ELR (cell line): Measurements from ENCODE around the gene CEMP1.
"Not testable (repeated sequence)": the region's sequence is repeated elsewhere in the genome, so short reads cannot be mapped to it uniquely, and the experiment has no call there.

ENCODE experiments used
- DNase-seq: peaks from one replicate; pipeline ENCODE4 v3.0.0-alpha.2; 2015; ENCODE audit warnings: low read depth

The CEMP1 gene, protein sequence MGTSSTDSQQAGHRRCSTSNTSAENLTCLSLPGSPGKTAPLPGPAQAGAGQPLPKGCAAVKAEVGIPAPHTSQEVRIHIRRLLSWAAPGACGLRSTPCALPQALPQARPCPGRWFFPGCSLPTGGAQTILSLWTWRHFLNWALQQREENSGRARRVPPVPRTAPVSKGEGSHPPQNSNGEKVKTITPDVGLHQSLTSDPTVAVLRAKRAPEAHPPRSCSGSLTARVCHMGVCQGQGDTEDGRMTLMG

DNA sequence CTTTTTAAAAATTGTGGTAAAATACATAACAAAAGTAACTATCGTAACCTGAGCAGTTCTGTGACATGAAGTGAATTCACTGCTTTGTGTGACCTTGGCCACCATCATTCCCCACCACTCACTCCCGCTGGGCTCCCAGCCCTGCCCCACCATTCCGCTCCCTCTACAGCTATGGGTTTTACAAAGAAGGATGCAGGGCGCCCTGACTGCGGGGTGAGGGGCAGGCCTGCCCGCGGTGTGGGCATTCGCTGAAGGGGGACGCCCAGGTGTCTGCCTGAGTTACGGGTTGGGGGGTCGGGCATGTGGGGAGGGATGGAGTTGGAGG is at the start of gene CEMP1:
TSS of gene CEMP1 (minus strand) at position 38 of the 325 bp plus-strand sequence. CDS start 335 bp downstream, outside the sequence.
- DNase-seq: no peak

DNA sequence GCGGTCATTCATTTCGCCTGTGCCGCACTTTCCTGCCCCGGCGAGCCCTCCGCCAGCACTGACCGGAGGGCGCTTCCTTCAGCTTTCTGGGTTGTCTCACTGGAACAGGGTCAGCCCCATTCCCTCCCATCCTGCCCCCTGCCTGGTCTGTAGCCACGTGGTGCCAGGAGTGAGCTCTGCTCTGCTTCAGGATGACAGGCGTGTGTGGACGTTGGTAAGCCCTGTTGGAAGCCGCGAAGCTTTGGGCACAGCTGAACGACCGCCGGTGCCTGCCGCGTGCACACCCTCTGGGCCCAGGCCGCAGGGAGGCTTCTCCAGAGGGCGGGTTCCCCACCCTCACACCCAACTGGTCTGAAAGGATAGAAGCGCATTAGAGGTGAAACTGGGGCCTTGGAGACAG is 49.6 kb upstream of the CEMP1 start:
- not testable (repeated sequence) for DNase-seq

DNA sequence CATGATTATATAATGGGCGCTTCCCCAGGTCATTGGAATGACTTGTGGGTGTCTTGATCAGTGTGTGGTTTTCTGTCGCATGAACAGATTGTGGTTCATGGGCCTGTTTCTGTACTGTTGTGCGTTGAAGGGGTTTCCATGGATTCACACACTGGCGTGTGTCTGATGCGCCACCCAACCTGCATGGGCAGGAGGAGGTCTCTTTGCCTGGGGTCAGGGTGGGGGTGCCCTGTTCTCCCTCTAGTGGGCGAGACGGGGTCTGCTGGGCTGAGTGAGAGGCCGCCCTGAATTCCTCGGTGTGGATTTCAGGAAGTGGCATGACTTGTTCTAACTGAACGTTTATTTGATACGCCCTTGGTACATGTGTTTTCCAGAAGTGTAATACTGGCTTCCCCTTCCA is 48.9 kb upstream of the CEMP1 start:
- peak; percentile 23 for DNase-seq

DNA sequence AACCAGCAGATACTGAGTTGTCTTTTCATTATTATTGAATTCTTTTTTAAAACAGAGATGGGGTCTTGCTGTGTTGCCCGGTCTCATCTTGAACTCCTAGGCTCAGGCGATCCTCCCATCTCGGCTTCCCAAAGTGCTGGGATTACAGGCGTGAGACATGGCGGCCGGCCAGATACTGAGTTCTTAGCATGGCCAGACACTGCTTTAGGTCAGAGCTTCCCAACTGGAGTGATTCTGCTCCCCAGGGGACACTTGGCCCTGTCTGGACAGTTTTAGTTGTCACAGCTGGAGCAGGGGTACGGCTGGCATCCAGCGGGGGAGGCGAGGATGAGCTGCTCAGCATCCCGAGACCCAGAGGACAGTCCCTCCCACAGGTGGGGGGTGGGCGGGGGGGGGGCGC is 47.7 kb upstream of the CEMP1 start:
- DNase-seq: not testable (repeated sequence)

DNA sequence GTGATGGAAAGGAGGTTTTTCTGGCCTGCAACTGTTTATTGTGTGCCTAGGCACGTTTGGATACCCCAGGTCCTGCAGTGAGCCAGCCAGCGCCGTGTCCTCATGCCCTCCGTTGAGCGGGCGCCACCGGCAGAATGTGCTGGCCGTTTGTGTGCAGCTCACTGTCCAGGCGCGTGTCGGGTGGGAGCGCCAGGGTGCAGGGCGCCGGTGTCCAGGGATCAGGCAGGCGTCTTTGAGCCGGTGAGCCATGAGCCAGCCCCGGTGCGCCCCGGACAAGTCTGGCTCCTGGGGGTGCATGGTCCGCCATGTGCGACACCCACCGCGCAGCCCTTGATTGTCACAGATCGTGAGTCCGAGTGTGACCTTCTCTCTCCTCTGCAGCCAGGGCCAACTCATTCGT is 45.8 kb upstream of the CEMP1 start:
- DNase-seq: not testable (repeated sequence)

DNA sequence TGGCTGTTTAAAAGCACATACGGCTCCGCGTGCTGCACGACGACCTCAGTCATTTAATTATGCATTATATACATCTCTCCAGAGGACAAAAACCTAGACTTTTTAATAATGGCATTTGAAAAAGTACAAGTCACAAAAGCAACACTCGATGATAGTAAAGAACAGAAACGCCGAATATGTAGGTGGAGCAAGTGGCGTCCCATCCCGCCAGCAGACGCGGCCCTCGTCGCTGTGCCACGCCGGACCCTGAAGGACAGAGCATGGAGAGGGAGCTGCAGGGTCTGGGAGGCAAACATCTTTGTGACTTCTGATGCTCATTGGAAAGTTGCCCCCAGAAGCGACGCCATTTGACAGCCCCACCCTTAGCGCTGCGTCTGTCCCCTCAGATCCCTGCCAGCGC is 44.6 kb upstream of the CEMP1 start:
- DNase-seq: not testable (repeated sequence)

DNA sequence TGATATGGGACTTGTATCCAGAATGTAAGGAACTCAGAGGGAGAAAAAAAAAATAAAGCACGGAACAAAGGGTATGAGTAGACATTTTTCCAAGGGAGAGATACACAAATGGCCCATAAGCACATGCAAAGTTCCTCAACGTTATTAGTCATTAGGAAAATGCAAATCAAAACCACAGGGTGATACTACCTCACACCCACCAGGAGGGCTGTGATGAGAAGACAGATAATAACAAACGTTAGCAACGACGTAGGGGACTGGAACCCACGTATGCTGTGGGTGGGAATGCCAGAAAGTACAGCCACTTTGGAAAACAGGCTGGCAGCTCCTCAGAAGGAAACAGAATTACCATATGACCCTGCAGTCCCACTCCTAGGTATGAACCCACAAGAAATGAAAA is 41.5 kb upstream of the CEMP1 start:
- not testable (repeated sequence) for DNase-seq

DNA sequence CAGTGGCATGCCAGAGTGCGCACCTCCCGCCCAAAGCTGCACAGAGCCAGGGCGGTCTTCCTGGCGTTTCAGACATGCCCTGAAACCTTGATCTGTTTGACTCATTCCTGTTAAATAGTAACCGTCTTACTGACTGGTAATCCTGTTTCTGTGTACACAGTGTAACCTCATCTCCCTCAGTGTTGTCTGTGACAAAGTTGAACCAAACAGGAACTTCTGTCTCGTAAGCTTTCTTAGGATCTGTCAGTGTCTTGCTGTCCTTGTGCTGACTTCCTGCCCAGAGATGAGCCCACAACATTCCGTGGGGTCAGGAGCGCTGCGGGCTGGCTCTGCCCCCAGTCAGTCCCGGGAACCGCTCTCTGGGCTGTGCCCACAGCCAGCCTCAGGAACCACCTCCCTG is 37.4 kb upstream of the CEMP1 start:
- not testable (repeated sequence) for DNase-seq

DNA sequence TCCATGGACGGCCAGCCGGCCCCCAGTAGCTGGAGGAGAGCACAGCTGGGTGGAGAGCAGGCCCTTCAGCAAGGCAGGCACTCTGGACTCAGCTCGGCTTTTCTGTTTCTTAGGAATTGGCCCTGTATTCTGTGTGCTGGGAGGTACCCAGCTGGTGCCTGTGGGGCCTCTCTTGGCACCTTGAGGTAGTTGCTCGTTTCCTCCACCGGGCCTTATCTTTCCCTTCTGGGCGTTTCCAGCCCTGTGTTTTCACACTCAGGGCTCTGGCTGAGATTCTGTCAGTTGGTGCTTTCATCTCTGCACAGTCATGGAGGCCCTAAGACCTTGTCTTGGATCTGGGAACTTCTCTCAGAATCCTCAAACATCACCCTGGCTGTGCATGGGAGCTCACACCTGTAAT is 36.3 kb upstream of the CEMP1 start:
- not testable (repeated sequence) for DNase-seq

DNA sequence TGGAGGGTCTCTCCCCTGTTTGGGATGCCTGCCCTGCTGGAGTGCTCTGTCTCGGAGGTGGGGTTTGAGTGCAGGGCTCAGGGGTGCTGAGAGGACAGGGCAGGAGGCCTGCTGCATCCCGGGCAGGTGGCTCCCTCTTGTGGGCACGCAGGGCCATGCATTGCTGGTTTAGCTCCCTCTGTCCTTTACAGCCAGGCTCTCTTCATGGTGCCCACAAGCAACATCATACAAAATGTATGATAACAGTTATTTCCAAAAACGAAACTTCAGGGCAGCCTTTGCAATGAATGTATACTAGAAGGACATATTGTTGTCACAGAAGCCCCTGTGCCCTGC is 29.6 kb upstream of the CEMP1 start:
- DNase-seq: not testable (repeated sequence)

DNA sequence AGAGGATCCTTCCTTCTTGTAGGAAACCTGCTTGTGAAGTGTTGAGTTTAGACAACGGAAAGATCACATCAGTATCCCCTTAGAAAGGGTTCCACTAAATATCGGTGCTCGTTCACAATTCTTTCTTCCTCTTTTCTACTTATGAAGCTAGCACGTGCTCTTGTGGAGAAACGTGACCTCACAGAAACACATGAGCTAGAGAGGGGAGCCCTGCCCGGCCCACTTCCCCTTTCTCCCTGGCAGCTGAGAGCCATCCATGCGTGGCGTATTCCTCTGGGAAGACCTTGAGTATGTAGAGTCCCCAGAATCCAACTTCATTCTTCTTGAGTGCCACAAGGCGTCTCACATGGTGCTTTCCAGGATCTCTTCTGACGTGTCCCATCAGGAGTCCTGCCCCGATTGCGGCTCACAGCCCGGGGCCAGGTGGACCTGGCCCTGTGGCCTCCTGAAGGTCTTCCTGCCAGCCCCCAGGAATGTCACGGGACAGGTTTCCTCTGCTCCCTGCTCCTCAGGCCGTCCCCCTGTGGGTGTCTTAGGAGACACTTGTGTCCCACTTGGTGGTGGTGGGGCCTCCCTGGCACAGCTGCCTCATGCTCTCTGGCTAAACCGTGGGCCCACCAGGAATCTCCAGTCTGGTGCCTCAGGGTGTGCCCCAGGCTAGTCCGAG is 29.1 kb upstream of the CEMP1 start:
- not testable (repeated sequence) for DNase-seq

DNA sequence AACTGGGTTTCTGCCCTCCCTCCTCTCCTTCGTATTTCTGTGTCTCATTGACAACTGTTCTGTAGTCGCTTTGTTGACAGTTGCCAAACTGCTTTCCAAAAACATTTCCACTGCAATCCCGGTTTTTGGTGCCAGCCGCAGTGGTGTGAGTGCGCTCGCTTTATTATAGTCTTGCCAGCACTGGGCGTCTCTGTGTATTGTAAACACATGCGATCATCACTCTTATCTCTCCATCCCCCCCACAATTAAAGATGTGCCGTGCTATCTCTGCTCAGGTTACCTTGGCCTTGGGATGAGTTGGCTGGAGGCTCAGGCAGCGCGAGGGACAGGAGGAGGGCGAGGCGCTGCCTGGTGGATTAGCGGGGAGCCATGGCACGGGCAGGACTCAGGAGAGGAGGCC is 25.9 kb upstream of the CEMP1 start:
- DNase-seq: not testable (repeated sequence)

DNA sequence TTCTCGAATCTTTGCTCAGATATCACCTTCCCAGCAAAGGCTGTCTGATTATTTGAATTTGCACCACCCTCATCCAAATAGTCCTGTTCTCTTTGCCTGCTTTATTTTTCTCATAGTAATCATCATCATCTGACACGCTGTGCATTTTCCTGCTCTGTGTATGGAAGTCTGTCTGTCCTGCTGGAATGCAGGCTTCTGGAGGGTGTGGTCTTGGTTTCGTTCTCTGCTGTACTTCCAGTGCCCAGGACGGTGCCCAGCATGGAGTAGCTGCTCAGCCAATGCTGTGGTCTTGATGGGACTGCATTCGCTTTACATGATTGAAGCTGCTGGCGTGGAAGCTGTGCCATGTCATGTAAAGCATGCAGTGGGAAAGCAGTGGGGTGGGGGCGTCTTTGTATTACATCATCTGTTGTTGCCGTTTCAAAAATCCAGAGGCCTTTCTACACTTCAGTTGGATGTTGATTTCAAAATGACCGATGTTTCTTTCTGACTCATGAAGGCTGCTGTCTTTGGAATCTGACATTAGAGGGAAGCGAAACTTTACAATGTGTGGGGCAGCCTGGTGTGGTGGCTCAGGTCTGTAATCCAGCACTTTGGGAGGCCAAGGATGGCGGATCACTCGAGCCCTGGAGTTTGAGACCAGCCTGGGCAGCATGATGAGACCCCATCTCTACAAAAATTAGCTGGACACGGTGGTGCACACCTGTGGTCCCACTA is 23.7 kb upstream of the CEMP1 start:
- DNase-seq: not testable (repeated sequence)

DNA sequence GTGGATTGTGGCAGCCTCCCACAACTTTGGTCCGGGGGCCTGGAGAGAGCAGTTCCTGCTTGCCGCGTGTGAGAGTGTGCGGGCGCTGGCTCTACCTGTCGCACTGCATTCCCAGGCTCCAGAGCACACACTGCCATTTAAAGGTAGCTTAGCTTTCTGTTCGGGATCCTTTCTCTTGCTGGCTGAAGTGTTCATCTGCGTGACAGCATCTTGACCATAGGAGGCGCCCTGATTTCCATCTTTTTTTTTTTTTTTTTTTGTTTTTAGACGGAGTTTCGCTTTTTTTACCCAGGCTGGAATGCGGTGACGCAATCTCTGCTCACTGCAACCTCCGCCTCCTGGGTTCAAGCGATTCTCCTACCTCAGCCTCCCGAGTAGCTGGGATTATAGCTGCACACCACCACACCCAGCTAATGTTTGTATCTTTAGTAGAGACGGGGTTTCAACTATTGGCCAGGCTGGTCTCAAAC is 20.2 kb upstream of the CEMP1 start:
- DNase-seq: not testable (repeated sequence)

DNA sequence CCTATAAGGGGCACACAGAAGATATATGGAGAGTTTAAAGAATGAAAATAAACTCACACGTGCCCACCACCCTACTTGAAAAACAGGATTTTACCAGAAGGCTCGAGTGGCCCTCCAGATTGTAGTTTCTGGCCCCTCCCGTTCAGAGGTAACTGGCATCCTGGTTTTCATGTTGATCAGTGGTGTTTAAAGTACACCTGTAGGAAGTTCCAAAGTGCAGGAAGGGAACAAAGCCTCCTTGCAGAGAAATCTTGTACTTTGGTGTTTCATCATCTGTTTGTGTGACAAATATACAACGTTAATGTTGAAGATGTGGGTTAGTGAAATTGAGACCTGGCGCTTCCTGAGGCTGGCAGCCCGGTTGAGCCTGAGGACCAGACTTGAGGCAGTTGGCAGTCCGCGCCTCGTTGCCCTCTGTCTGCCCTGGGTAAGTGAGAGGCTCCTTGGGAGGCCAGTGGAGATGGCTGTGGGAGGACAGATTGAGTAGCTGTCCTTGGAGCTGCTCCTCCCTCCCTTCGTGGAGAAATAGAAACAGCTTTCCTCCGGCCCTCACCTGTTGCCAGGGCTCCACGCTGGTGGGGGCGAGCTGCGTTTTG is 19.2 kb upstream of the CEMP1 start:
- DNase-seq: not testable (repeated sequence)

DNA sequence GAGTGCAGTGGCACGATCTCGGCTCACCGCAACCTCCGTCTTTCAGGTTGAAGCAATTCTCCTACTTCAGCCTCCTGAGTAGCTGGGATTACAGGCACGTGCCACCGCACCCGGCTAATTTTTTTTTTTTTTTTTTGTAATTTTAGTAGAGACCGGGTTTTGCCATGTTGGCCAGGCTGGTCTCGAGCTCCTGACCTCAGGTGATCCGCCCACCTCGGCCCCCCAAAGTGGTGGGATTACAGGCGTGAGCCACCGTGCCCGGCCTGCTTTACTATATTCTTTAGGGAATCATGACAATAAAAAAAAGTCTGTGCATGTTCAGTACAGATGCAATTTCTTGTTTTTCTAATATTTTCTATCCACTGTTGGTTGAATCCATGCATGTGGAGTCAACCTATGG is 12.6 kb upstream of the CEMP1 start:
- not testable (repeated sequence) for DNase-seq

DNA sequence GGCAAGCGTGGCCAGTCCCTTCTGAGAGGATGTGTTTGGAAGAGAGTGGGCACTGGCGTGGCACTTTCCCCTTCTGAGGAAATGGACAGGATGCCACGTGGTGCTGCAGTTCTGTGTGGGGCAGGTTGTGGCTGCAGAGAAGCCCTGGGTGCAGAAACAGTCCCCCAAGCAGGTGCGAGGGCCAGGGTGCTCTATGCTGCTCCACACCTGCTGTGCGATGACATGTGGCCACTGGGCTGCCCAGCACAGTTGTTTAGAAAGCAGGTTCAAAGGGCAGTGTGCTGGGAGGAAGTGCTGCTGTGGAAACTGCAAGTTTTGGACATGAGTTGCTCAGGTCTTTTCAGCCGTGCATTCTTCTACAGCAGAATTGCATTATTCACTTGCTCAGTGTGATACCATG is 10.2 kb upstream of the CEMP1 start:
- peak; percentile 15 for DNase-seq

DNA sequence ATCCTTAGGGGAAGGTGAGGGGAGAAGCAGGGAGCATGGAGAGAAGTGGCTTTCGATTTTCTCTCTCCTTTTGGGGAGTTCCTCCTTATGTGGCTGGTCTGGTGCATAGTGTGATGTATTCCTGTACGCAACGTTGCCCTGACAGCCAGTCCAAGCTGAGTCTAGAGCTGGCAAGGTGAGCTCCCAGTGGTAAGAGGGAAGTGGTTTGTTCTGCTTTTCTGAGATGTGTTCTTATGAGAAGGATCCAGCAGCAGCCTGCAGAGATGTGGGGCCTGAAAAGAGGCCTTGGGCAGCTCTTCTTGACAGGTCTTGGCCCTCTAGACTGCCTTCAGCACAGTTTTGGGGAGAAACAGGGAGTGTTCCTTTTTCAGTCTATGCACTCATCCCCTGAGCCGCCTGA is 9.7 kb upstream of the CEMP1 start:
- DNase-seq: not testable (repeated sequence)

DNA sequence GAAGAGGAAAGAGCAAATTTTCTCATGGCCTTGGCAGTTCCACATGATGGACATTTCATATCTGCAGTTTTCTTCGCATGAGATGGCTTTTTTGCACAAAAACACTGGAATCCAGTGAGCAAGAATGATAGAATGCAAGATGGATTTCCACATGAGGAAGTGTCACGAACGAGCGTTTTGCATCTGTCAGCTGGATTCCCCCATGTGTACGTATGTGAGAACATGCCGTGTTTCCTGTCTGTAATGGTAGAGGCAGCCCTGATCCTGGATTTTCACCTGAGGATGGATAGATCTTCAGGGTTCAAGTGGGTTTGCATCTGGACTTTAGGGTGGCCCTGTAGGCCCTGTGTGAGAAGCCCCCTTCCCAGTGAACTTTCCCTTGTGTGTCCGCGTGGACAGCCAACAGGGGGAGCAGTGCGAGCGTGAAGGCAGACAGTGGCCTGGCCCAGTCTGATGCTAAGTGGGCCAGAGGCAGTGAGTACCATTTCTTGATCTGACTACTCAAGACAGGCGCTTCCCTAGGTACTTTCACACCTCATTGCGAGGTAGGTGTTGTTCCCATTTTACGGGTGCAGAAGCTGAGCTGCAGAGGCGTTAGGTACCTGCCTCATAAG is 8.7 kb upstream of the CEMP1 start:
- DNase-seq: peak; percentile 40

DNA sequence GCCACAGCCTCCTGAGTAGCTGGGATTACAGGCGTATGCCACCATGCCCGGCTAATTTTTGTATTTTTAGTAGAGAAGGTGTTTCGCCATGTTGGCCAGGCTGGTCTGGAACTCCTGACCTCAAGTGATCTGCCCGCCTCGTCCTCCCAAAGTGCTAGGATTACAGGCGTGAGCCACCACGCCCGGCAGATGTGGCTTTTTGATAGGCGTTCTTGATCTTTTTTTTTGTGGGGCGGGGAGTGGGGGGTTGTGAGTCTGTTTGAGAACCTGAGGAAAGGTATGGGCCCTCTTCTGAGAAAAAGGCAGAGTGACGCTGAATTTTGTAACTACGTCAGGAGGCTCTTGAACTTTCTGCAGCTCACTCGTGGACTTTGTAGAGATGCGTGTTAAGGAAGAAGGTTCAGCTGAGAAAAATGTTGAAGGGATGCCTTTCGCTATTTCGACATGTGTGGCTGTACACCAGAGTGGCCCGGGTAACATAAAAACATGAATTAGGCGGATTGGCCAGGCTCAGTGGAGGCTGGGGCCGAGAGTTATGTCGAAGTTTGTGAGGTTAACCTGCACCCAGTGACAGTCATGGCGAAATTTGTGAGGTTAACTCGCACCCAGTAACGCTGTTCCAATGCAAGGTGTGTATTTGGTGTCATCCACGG is 8.1 kb upstream of the CEMP1 start:
- not testable (repeated sequence) for DNase-seq

DNA sequence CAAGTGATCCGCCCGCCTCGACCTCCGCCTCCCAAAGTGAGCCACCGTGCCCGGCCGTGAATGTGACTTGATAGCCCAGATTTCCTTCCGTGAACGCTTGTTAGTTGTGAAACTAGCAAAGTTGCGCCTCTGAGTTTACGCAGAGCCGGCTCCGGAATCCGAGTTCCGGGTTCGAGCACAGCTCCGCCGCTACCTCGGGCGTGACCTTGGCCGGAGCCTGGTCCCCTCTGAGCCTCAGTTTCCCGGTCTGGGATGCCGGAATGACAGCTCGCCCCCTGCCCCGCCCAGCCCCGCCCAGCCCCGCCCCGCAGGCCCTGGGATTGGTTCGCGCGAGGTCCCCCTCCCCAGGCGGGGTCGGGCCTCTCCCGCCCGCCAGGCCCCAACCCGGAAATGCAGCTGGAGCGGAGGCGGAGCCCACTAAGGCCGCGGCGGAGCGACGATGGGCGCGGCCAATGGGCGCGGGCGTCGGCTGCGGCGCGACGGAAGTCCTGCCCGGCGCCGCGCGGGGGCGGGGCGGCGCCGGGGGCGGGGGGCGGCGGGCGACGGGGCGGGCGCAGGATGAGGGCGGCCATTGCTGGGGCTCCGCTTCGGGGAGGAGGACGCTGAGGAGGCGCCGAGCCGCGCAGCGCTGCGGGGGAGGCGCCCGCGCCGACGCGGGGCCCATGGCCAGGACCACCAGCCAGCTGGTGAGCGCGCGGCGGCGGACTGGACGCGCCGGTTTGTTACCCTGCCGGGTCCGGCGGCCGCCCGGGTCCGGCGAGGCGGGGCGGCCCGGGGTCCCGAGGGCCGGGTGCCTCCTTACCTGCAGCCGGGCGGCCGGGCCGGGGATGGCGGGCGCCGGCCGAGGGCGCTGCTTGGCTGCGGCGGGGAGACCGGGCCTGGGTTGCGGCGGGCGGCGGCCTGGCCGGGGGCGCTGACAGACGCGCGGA is 6.5 kb upstream of the CEMP1 start, which contains the start of gene PDPK1:
TSS of gene PDPK1 (plus strand) at position 571 of the 929 bp plus-strand sequence. CDS start at position 663, 92 bp downstream.
- DNase-seq: peak; percentile 94
